ENCODE results near the gene HPS1. TPM values are rescaled to one million over a fixed set of nuclear protein-coding genes. Genes with fewer than 3 reads are reported as not detected.

The HPS1 gene
- total and polyA plus RNA-seq, 10 of the 15 experiments (the other 5 are each of a cell fraction or from before 2014, with no cell fraction given), result 27.1 to 138 (median 54.8) TPM

- TF ChIP-seq ATF3 (IDR thresholded peaks at IDR 0.05; ENCODE audit: borderline replicate concordance, extremely low read depth, low read depth, low read length) (no peak), POLR2AphosphoS5 (IDR thresholded peaks at IDR 0.05; ENCODE audit: low read length) (no peak), CBX5 (IDR thresholded peaks at IDR 0.05; ENCODE audit: low read depth) (no peak), SMC3 (IDR thresholded peaks at IDR 0.05; ENCODE audit: borderline replicate concordance, low read length) (no peak), EP300 (IDR thresholded peaks at IDR 0.05; ENCODE audit: borderline replicate concordance in 1 of 2, control insufficient read depth in 1 of 2, low read depth in 2 of 2, low read length in 2 of 2) (no peak), RELB (IDR thresholded peaks at IDR 0.05; ENCODE audit: low read depth) (no peak)
These were observed 28.6 kb downstream of the HPS1 start (continued) for GRCh38 chr10:98417973-98418664.

- DNase-seq (ENCODE audit: low read depth, low spot score) (no peak), ATAC-seq (no peak), FAIRE-seq (no peak)
- in situ Hi-C loops (cut with MboI) (no loop called here), intact Hi-C loops (cut with micrococcal nuclease; ENCODE audit: unreplicated experiment) (no loop called here)
- Histone ChIP-seq H2AFZ (ENCODE audit: control insufficient read depth, low read depth, low read length) (no peak overlapping the region), H3K4me1 (ENCODE audit: control insufficient read depth, insufficient read depth, low read length) (peaks cover 5% of the 10 kb centered on the region), H3K36me3 (ENCODE audit: control insufficient read depth in 2 of 2, insufficient read depth in 2 of 2, low read length in 1 of 2) (peaks cover 5 to 11% of the 10 kb centered on the region in 2 experiments; a peak in 2 of 4 replicates), H3K9me3 (replicated peaks; ENCODE audit: control insufficient read depth, insufficient read depth, low read length) (no peaks in the 10 kb centered on the region), H3K4me3 (no peak overlapping the region), H4K20me1 (ENCODE audit: control insufficient read depth, insufficient read depth) (no peaks in the 10 kb centered on the region), H3K27me3 (replicated peaks in 1 of 2; ENCODE audit: control insufficient read depth in 2 of 2, insufficient read depth in 2 of 2, low read length in 1 of 2) (no peaks in the 10 kb centered on the region), H3K4me2 (ENCODE audit: control insufficient read depth, insufficient read depth) (no peak overlapping the region), H3K79me2 (ENCODE audit: control insufficient read depth, insufficient read depth, low read length) (no peaks in the 10 kb centered on the region), H3K27ac (ENCODE audit: control insufficient read depth, insufficient read depth) (no peak overlapping the region), H3K9ac (ENCODE audit: control insufficient read depth, insufficient read depth, low read length) (no peak overlapping the region)
- no TSS peak for BruUV-seq (replicated peaks)
- ChIA-PET SMC1A (ENCODE audit: uncharacterized antibody, unreplicated experiment) (no interaction called here), CTCF (no interaction called here), POLR2A (no interaction called here), RAD21 (ENCODE audit: unreplicated experiment) (no interaction called here)
- 95% methylated on average over 19 of the region's 19 CpGs for WGBS (ENCODE audit: insufficient coverage, insufficient replicate concordance, low lambda C conversion rate, missing lambda C conversion rate)
- TF ChIP-seq ZBED1 (IDR thresholded peaks at IDR 0.05; ENCODE audit: borderline replicate concordance), result no peak
- no peak for TF ChIP-seq CEBPB (IDR thresholded peaks at IDR 0.05; ENCODE audit: borderline replicate concordance in 1 of 2, low read depth in 2 of 2, low read length in 2 of 2)
- no peak for TF ChIP-seq YY1 (IDR thresholded peaks at IDR 0.05; ENCODE audit: low read depth, low read length)
- TF ChIP-seq EGR1 (IDR thresholded peaks at IDR 0.05; ENCODE audit: borderline replicate concordance in 1 of 2, low read depth in 2 of 2, low read length in 2 of 2), result no peak
- TF ChIP-seq KLF5 (IDR thresholded peaks at IDR 0.05; ENCODE audit: partially characterized antibody), result no peak
- no peak for TF ChIP-seq PAX8 (IDR thresholded peaks at IDR 0.05)
- no peak for TF ChIP-seq E4F1 (IDR thresholded peaks at IDR 0.05; ENCODE audit: borderline replicate concordance, partially characterized antibody)
- TF ChIP-seq EZH2 (IDR thresholded peaks at IDR 0.05; ENCODE audit: borderline replicate concordance, control insufficient read depth, low read depth, low read length), result no peak
- no peak for TF ChIP-seq ETV6 (conservative IDR thresholded peaks at IDR 0.05 in 1 of 2, IDR thresholded peaks at IDR 0.05 in 1 of 2; ENCODE audit: borderline replicate concordance in 1 of 2, low read depth in 1 of 2)
- no peak for TF ChIP-seq SPI1 (IDR thresholded peaks at IDR 0.05; ENCODE audit: borderline replicate concordance, insufficient read depth, low read depth, low read length)
- TF ChIP-seq JUNB (IDR thresholded peaks at IDR 0.05), result no peak
- no peak for TF ChIP-seq NFYA (IDR thresholded peaks at IDR 0.05; ENCODE audit: borderline replicate concordance, low read depth, low read length)
These were observed 29.2 kb downstream of the HPS1 start for GRCh38 chr10:98417481-98417959.
